GM12873 (cell line): Measurements from ENCODE around the gene MARK3.

Experiments used
- TF ChIP-seq, protein P1 (sequence below): IDR thresholded peaks from 2 replicates; pipeline ENCODE4 v1.5.1; 2012; ENCODE audit warnings: low read depth, mild to moderate bottlenecking, moderate library complexity, low read length, control low read depth; ENCODE audit not compliant: insufficient read depth; ENCODE audit errors: missing control alignments

MARK3 gene

DNA sequence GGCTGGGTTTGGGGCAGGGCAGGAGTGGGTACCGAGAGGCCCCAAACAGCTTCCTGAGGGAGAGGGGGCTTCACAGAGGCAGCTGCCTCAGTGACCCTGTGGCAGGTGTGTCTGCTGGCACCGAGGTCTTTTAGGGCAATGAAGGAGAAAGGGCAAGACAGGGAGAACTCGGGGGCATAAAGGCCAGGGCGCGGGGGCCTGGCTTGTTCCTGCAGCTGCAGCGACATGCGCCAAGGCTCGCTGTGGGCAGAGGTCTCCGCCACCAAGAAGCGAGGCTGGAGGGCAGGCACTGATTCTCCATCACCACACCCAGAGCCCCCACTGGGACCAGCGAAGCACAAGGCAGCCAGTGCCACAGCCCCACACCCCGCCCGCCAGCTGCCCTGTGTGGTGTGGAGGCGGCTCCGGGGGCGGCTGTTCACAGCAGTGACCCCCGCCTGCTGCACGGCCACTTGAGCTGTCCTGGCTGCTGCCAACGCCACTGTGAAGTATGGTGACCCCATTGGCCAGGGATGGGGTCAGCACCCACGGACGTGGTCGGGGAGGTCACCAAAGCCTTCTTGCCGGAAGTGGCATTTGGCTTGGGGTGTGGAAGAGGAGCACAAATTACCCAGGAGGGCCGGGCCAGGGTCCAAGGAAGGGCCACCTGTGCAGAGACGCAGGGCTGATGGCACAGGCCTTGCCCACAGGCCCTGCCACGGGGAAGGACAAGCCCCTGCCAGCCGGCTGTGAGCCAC, 160.9 kb downstream of the MARK3 start:
- TF ChIP-seq, protein P1, sequence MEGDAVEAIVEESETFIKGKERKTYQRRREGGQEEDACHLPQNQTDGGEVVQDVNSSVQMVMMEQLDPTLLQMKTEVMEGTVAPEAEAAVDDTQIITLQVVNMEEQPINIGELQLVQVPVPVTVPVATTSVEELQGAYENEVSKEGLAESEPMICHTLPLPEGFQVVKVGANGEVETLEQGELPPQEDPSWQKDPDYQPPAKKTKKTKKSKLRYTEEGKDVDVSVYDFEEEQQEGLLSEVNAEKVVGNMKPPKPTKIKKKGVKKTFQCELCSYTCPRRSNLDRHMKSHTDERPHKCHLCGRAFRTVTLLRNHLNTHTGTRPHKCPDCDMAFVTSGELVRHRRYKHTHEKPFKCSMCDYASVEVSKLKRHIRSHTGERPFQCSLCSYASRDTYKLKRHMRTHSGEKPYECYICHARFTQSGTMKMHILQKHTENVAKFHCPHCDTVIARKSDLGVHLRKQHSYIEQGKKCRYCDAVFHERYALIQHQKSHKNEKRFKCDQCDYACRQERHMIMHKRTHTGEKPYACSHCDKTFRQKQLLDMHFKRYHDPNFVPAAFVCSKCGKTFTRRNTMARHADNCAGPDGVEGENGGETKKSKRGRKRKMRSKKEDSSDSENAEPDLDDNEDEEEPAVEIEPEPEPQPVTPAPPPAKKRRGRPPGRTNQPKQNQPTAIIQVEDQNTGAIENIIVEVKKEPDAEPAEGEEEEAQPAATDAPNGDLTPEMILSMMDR: no peak

DNA sequence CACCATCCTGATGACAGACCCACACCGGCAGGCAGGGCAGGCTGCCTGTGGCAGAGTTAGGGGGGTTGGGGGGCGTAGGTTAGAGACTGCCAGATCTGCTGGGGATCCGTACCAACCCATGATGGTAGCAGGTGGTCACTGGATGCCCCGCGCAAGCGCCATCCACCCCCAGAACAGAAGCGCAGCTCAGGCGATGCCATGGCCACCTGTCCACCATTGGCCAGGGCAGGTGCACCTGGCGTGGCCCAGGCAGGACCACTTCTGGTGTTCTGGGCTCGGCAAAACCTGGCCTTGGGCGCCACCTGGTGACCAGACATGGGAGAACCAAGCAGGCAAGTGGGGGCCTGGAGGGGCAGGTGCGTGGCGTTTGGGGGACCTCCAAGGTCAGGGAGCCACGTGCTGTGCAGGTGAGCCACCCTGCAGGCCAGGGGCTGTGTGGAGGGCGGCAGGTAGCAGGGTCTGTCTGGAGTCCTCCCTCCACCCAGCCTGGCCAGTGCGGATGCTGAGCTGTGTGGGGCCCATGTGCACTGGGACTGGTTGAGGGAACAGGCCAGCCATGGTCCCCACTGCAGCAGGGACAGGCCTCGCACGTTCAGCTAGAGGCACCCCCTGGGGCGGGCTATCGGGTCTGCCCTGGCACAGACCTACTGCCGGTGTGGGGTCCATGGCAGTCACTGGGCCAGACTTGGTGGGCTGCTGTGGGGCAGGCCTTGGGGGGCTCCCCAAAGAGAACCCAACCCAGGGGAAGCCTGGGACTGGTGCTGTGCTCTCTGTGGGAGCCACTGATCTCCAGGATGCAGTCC, 161.6 kb downstream of the MARK3 start:
- TF ChIP-seq, protein P1: peak; percentile 89

DNA sequence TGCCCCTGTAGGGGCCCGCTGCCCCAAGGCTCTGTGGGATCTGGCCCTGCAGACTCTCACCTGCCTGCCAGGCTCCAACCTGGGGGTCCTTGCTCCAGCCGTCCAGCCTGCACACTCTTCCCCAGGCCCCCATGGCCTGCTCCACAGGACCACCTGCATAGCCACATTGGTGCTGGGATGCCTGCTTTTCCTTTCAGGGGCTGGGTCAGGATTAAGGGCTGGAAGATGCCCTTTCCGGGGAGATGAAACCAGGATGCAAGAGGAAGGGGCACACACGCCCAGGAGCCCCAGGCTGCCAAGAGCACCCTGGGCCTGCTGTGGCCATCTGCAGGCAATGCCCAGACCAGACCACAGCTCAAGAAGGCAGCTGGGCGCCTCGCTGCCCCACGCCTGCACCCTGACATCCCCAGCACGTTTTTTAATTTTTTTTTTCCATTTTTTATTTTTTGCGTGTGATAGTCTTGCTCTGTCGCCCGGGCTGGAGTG, 162.3 kb downstream of the MARK3 start:
- TF ChIP-seq, protein P1: no peak

DNA sequence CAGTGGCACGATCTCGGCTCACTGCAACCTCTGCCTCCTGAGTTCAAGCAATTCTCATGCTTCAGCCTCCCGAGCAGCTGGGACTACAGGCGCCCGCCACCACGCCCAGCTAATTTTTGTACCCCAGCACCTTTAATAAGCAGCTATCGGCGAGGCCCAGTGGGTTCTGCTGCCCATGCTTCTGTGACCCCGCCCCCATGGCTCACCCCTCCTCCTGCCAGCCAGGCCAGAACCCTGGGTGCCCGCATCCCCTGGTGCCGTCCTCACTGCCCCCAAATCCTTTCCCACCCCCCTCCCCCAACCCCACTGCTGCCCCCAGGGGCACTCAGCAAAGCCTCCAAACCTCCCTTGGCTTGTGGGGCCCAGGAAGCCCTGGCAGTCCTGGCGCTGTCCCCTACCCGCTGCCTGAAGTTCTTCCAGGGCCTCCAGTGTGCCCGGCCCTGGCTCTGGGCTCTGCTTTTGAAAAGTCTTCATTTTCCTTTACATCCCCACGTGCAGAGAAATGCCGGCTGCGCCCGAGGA, 162.8 kb downstream of the MARK3 start:
- TF ChIP-seq, protein P1: no peak

DNA sequence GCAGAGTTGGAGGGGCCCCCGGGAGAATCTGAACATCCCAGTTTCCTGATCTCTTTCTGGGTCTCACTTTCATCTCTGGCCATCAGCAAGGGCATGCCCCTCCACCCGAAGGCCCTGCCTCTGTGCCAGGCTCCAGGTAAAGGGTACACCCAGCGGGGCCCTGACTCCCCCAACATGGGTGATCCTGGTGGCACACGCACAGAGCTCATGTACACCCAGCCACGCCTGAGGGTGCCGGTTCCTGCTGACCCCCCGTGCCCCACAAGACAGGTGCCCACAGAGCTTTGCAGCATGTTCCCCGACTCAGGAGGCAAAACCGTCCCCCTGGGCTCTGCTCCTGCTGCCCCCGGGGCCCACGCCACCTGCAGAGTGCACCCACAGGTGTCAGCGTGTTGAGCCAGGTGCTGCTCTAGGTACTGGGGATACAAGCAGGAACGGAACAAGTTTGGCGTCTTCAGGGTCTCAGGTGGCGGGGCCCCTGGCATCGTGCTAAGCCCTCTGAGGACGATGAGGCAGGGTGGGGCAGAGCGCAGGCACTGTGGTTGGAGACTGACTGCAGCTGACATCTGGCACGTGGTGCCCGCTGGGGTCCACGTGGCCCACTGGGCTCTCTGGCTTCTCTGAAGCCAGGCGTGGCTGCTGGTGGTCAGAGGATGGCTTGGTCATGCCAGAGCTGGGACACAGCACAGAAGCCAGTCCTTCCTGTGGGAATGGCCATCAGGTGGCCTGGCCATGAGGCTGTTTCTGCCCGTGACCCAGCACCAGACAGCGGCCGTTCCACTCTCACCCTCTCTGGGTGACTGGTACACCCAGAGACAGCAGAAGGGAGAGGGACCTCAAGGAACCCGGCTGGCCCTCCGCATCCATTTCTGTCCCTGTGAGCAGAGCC, 163.5 kb downstream of the MARK3 start:
- TF ChIP-seq, protein P1: no peak

DNA sequence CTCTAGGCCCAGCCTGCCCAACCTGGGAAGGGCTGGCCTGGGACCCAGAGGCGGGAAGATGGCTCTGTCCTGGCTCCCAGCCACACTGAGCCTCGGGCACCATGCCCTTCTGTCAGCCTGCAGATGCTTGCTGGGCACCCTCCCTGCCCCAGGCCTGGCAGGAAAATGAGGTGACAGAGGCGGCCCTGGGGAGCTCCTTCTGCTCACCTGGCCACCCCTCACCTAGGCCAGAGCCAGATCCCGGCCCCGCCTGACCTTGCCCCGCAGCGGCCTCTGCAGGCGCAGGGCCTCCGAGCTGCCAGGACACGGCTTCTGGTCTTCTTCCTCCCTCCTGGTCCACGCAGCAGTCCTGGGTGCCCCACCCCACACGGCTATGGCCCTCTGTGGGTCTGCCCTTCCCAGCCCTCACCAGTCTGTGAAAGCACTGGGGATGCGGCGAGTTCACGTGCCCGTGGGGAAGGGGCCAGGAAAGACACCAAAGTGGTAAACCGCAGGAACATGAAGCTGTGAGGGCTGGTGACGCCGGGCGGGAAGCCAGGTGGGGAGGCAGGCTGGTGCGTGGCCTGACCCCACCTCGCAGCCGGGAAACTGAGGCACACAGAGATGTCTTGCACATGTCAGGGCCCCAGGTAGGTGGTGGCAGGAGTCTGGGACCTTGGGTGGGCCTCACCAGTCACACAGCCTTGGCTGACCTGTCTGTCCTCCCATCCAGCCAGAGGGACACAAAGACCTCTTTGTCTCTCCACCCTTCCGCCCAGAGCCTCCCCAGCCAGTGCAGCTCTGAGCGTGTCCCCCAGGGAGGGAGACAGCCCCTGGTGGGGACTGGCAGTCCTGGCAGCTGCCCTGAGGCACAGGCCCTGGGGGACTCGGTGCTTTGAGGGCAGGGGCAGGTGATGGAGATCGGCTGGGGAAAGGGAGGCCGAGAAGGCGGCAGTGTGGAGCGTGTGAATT, 164.4 kb downstream of the MARK3 start:
- TF ChIP-seq, protein P1: no peak
